Measurements from ENCODE around the gene AFAP1L2. TPM values are rescaled to one million over a fixed set of nuclear protein-coding genes. Genes with fewer than 3 reads are reported as not detected.

The AFAP1L2 gene
- total RNA-seq, 1 experiment from 2014 or later: not detected

GRCh38 chr10:114260366-114260765 is 143.9 kb downstream of the AFAP1L2 start:
- H3K4me3 ChIP-seq (ENCODE audit: low read depth, low read length, poor library complexity, severe bottlenecking): no peak overlapping the region
- no peak overlapping the region for H3K27ac ChIP-seq (ENCODE audit: low read depth, low read length, poor library complexity, severe bottlenecking)
- H3K4me1 ChIP-seq (ENCODE audit: insufficient read depth, low read length, poor library complexity, severe bottlenecking): no peaks in the 10 kb centered on the region
- no peaks in the 10 kb centered on the region for H3K9me3 ChIP-seq (ENCODE audit: low read depth, low read length, poor library complexity, severe bottlenecking)
- ChIA-PET CTCF (no interaction called here), POLR2A (ENCODE audit: low non-redundant PET) (no interaction called here)
- no peak for DNase-seq (ENCODE audit: low spot score)
- no TSS peak for BruUV-seq (replicated peaks)
- H3K36me3 ChIP-seq (ENCODE audit: insufficient read depth, low read length, poor library complexity, severe bottlenecking): no peaks in the 10 kb centered on the region
- H3K27me3 ChIP-seq (replicated peaks; ENCODE audit: insufficient read depth, low read depth, low read length, poor library complexity): no peaks in the 10 kb centered on the region
- intact Hi-C loops (cut with micrococcal nuclease; ENCODE audit: unreplicated experiment): no loop called here
- TF ChIP-seq EZH2 (IDR thresholded peaks at IDR 0.05; ENCODE audit: borderline replicate concordance, low read depth, low read length, poor library complexity, severe bottlenecking): no peak
- TF ChIP-seq, protein P1, sequence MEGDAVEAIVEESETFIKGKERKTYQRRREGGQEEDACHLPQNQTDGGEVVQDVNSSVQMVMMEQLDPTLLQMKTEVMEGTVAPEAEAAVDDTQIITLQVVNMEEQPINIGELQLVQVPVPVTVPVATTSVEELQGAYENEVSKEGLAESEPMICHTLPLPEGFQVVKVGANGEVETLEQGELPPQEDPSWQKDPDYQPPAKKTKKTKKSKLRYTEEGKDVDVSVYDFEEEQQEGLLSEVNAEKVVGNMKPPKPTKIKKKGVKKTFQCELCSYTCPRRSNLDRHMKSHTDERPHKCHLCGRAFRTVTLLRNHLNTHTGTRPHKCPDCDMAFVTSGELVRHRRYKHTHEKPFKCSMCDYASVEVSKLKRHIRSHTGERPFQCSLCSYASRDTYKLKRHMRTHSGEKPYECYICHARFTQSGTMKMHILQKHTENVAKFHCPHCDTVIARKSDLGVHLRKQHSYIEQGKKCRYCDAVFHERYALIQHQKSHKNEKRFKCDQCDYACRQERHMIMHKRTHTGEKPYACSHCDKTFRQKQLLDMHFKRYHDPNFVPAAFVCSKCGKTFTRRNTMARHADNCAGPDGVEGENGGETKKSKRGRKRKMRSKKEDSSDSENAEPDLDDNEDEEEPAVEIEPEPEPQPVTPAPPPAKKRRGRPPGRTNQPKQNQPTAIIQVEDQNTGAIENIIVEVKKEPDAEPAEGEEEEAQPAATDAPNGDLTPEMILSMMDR (conservative IDR thresholded peaks at IDR 0.05; ENCODE audit: low read depth, low read length): no peak

- no peak overlapping the region for H3K4me3 ChIP-seq (ENCODE audit: low read depth, low read length, poor library complexity, severe bottlenecking)
- H3K9me3 ChIP-seq (ENCODE audit: low read depth, low read length, poor library complexity, severe bottlenecking): no peaks in the 10 kb centered on the region
- TF ChIP-seq EZH2 (IDR thresholded peaks at IDR 0.05; ENCODE audit: borderline replicate concordance, low read depth, low read length, poor library complexity, severe bottlenecking): no peak
- TF ChIP-seq, protein P1 (conservative IDR thresholded peaks at IDR 0.05; ENCODE audit: low read depth, low read length): no peak
- no peaks in the 10 kb centered on the region for H3K4me1 ChIP-seq (ENCODE audit: insufficient read depth, low read length, poor library complexity, severe bottlenecking)
- no TSS peak for BruUV-seq (replicated peaks)
- POLR2A ChIA-PET (ENCODE audit: low non-redundant PET): no interaction called here
- DNase-seq (ENCODE audit: low spot score): no peak
- H3K27me3 ChIP-seq (replicated peaks; ENCODE audit: insufficient read depth, low read depth, low read length, poor library complexity): no peaks in the 10 kb centered on the region
- no peaks in the 10 kb centered on the region for H3K36me3 ChIP-seq (ENCODE audit: insufficient read depth, low read length, poor library complexity, severe bottlenecking)
- intact Hi-C loops (cut with micrococcal nuclease; ENCODE audit: unreplicated experiment): no loop called here
- CTCF ChIA-PET: no interaction called here
- H3K27ac ChIP-seq (ENCODE audit: low read depth, low read length, poor library complexity, severe bottlenecking): no peak overlapping the region
Measured at GRCh38 chr10:114259824-114260223, 144.5 kb downstream of the AFAP1L2 start.

GRCh38 chr10:114258274-114258840 is 145.9 kb downstream of the AFAP1L2 start:
- DNase-seq (ENCODE audit: low spot score): no peak
- Histone ChIP-seq H3K27me3 (replicated peaks; ENCODE audit: insufficient read depth, low read depth, low read length, poor library complexity) (no peaks in the 10 kb centered on the region), H3K4me3 (ENCODE audit: low read depth, low read length, poor library complexity, severe bottlenecking) (no peak overlapping the region), H3K9me3 (ENCODE audit: low read depth, low read length, poor library complexity, severe bottlenecking) (no peaks in the 10 kb centered on the region), H3K36me3 (ENCODE audit: insufficient read depth, low read length, poor library complexity, severe bottlenecking) (no peaks in the 10 kb centered on the region), H3K4me1 (ENCODE audit: insufficient read depth, low read length, poor library complexity, severe bottlenecking) (no peaks in the 10 kb centered on the region), H3K27ac (ENCODE audit: low read depth, low read length, poor library complexity, severe bottlenecking) (no peak overlapping the region)
- POLR2A ChIA-PET (ENCODE audit: low non-redundant PET): no interaction called here
- intact Hi-C loops (cut with micrococcal nuclease; ENCODE audit: unreplicated experiment): no loop called here
- BruUV-seq (replicated peaks): no TSS peak
- CTCF ChIA-PET: no interaction called here
- no peak for TF ChIP-seq EZH2 (IDR thresholded peaks at IDR 0.05; ENCODE audit: borderline replicate concordance, low read depth, low read length, poor library complexity, severe bottlenecking)
- TF ChIP-seq, protein P1 (conservative IDR thresholded peaks at IDR 0.05; ENCODE audit: low read depth, low read length): no peak

Data from A673 (cell line).